ENCODE data around the gene NAPSA. TPM values are rescaled to one million over a fixed set of nuclear protein-coding genes. Genes with fewer than 3 reads are reported as not detected.

NAPSA gene
- total and polyA plus RNA-seq, 2 of the 8 experiments (the other 6 are each of a cell fraction or from before 2014, with no cell fraction given), result 0.71 to 0.73 TPM

- H4K5ac ChIP-seq (ENCODE audit: insufficient read length, low read depth, low read length), result no peak overlapping the region
- no peak overlapping the region for H3K27ac ChIP-seq (ENCODE audit: low read depth, low read length)
- H3K9me3 ChIP-seq (ENCODE audit: insufficient read depth in 2 of 2, low read depth in 1 of 2, low read length in 1 of 2), result no peaks in the 10 kb centered on the region
- no peak overlapping the region for H2AFZ ChIP-seq (ENCODE audit: low read length)
- H3K79me2 ChIP-seq (ENCODE audit: control insufficient read depth in 1 of 2, insufficient read depth in 2 of 2, low read length in 2 of 2), result no peaks in the 10 kb centered on the region; a peak in 1 of 4 replicates
- H3K27me3 ChIP-seq (replicated peaks in 1 of 4; ENCODE audit: control insufficient read depth in 3 of 4, extremely low read depth in 1 of 4, insufficient read depth in 3 of 4, low read length in 3 of 4), result no peaks in the 10 kb centered on the region; a peak in 1 of 7 replicates
- no peak for FAIRE-seq
- H3K4ac ChIP-seq (replicated peaks; ENCODE audit: insufficient read length, low read depth, low read length), result no peak overlapping the region
- H3K9ac ChIP-seq (replicated peaks in 1 of 4; ENCODE audit: extremely low read depth in 1 of 4, low read depth in 3 of 4, low read length in 3 of 4), result no peak overlapping the region
- H3K36me3 ChIP-seq (ENCODE audit: control insufficient read depth in 2 of 4, insufficient read depth in 4 of 4, low read length in 3 of 4), result peaks cover 3 to 13% (median 5%) of the 10 kb centered on the region in 4 experiments; a peak in 5 of 8 replicates
- H3K4me1 ChIP-seq (replicated peaks in 1 of 4; ENCODE audit: control insufficient read depth in 3 of 4, insufficient read depth in 4 of 4, low read length in 3 of 4), result peaks cover 0 to 6% (median 3%) of the 10 kb centered on the region in 4 experiments; a peak in 4 of 7 replicates
- H3K56ac ChIP-seq (replicated peaks; ENCODE audit: insufficient read length, low read depth, low read length), result no peak overlapping the region
- 92% methylated on average over 2 of the region's 12 CpGs; no CpG with 5 or more reads in 1 of the 2 experiments for WGBS, 2 experiments (ENCODE audit: extremely low coverage in 1 of 2, insufficient coverage in 1 of 2, insufficient read length in 1 of 2, insufficient replicate concordance in 2 of 2, low coverage in 1 of 2, low lambda C conversion rate in 2 of 2, missing lambda C conversion rate in 1 of 2)
- no peak overlapping the region for H3K14ac ChIP-seq (ENCODE audit: insufficient read length)
- H3K23ac ChIP-seq (ENCODE audit: insufficient read length), result no peak overlapping the region
- no peak overlapping the region for H3K4me3 ChIP-seq (ENCODE audit: extremely low read depth in 1 of 4, insufficient read depth in 2 of 4, low read depth in 3 of 4, low read length in 4 of 4)
- no peak overlapping the region for H4K8ac ChIP-seq (ENCODE audit: extremely low read depth, insufficient read depth, low read length)
- peaks cover 3% of the 10 kb centered on the region for H3K23me2 ChIP-seq (ENCODE audit: low read depth, low read length)
- H2BK15ac ChIP-seq (ENCODE audit: low read length), result no peak overlapping the region
- H3K79me1 ChIP-seq (ENCODE audit: low read depth, low read length), result peaks cover 6% of the 10 kb centered on the region; the same call in 1 of the 2 replicates
- no peak for DNase-seq (ENCODE audit: low read depth in 1 of 2, low spot score in 2 of 2)
- H2BK5ac ChIP-seq (ENCODE audit: low read depth, low read length), result no peak overlapping the region
- no peak overlapping the region for H2BK12ac ChIP-seq (ENCODE audit: low read depth, low read length)
- TF ChIP-seq USF2 (IDR thresholded peaks at IDR 0.05; ENCODE audit: low read length) (no peak), YY1 (IDR thresholded peaks at IDR 0.05; ENCODE audit: low read depth, low read length) (no peak), ATF2 (IDR thresholded peaks at IDR 0.05; ENCODE audit: low read length) (no peak), SRF (IDR thresholded peaks at IDR 0.05; ENCODE audit: low read depth, low read length) (no peak)
- ChIA-PET POLR2A (ENCODE audit: partially characterized antibody) (interaction anchor here (1.0 kb wide), 1 partner anchor 53 kb away, joined by 3 read pairs; no protein-coding TSS in a partner anchor), CTCF (ENCODE audit: partially characterized antibody) (no interaction called here)
- no peak overlapping the region for H4K91ac ChIP-seq (replicated peaks; ENCODE audit: insufficient read length, low read length)
- H3K18ac ChIP-seq (ENCODE audit: extremely low read depth, low read length), result no peak overlapping the region
- H2BK120ac ChIP-seq (replicated peaks; ENCODE audit: low read depth, low read length), result no peak overlapping the region
- H3K4me2 ChIP-seq (ENCODE audit: insufficient read depth in 1 of 2, low read depth in 2 of 2, low read length in 2 of 2), result no peak overlapping the region
- no peak overlapping the region for H2BK20ac ChIP-seq (ENCODE audit: low read length)
- peaks cover 9 to 15% of the 10 kb centered on the region in 2 experiments for H4K20me1 ChIP-seq (replicated peaks in 1 of 2; ENCODE audit: control insufficient read depth in 1 of 2, insufficient read depth in 2 of 2, low read length in 2 of 2)
- no peak overlapping the region for H2AK5ac ChIP-seq (ENCODE audit: low read depth, low read length)
Measured at GRCh38 chr19:50320051-50320450, 45.4 kb downstream of the NAPSA start.

All from H1 (cell line).